Tibial artery (tissue), 4 donors: ENCODE measurements around the gene DSEL.

Experiments
- DNase-seq, 2 donors: peaks; one replicate each; pipeline ENCODE4 v3.0.0-alpha.2; 2019
- H3K27ac ChIP-seq, 2 donors: fragments of 200-600 bp; sonication (generic) in 1 of 2; 1 replicate in 1 of 2; 2 replicates in 1 of 2; pipeline ENCODE4 v1.5.1; 2018 to 2019; ENCODE audit warnings: mild to moderate bottlenecking in 1 of 2
- H3K27me3 ChIP-seq, 2 donors: fragments of 200-600 bp; sonication (generic) in 1 of 2; one replicate each; pipeline versions ENCODE4 v1.5.1 to v1.6.0; 2016 to 2019
- H3K36me3 ChIP-seq, 3 donors: fragments of 200-600 bp; sonication (generic) in 2 of 3; one replicate each; pipeline ENCODE4 v1.5.1; 2016 to 2019; ENCODE audit warnings: mild to moderate bottlenecking in 2 of 3
- H3K4me1 ChIP-seq, 4 donors: fragments of 200-600 bp; sonication (generic) in 2 of 4; 1 replicate in 3 of 4; 2 replicates in 1 of 4; pipeline ENCODE4 v1.5.1; 2016 to 2019
- H3K4me3 ChIP-seq, 2 donors: fragments of 200-600 bp; sonication (generic) in 1 of 2; 1 replicate in 1 of 2; 2 replicates in 1 of 2; pipeline ENCODE4 v1.5.1; 2018 to 2019; ENCODE audit warnings: mild to moderate bottlenecking in 2 of 2
- H3K9me3 ChIP-seq, 3 donors: fragments of 200-600 bp; sonication (generic) in 1 of 3; one replicate each; pipeline ENCODE4 v1.5.1; 2016 to 2019
- intact Hi-C: fragments of 100-400 bp; cut with DNase I; formaldehyde crosslinking; loops from one replicate; pipeline ENCODE4 v1.15.0; 2023; ENCODE audit warnings: low total_unique reads
- TF ChIP-seq, protein P1 (sequence below), 2 experiments: fragments of 200-600 bp in 1 of 2; fragments of 450-650 bp in 1 of 2; IDR thresholded peaks; one replicate each; pipeline ENCODE4 v1.5.1; 2017 to 2019; ENCODE audit warnings: antibody characterized with exemption in 2 of 2, mild to moderate bottlenecking in 1 of 2, moderate library complexity in 1 of 2

Gene DSEL

DNA sequence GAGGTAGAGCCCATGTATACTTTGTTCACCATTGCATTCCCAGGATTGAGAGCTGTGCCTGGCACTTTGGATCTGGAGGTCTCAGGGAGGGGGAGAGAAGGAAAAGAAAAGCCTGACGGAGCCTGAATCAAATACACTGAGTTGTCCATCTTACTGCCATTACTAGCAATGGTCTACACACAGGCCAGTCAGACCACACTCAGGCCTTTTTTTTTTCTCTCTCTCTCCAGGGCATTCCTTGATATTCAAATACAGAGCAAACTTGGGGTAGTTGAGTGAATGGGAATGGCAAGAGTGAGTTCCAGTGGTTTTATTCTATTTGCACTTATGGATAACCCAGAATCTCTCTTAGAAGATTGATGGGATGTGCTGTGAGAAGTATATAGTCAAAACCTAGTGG is 11.8 kb downstream of the DSEL start:
- TF ChIP-seq, protein P1, sequence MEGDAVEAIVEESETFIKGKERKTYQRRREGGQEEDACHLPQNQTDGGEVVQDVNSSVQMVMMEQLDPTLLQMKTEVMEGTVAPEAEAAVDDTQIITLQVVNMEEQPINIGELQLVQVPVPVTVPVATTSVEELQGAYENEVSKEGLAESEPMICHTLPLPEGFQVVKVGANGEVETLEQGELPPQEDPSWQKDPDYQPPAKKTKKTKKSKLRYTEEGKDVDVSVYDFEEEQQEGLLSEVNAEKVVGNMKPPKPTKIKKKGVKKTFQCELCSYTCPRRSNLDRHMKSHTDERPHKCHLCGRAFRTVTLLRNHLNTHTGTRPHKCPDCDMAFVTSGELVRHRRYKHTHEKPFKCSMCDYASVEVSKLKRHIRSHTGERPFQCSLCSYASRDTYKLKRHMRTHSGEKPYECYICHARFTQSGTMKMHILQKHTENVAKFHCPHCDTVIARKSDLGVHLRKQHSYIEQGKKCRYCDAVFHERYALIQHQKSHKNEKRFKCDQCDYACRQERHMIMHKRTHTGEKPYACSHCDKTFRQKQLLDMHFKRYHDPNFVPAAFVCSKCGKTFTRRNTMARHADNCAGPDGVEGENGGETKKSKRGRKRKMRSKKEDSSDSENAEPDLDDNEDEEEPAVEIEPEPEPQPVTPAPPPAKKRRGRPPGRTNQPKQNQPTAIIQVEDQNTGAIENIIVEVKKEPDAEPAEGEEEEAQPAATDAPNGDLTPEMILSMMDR (IDR thresholded peaks at IDR 0.05): no peak
- H3K4me1 ChIP-seq: no peaks in the 10 kb centered on the region
- no peaks in the 10 kb centered on the region for H3K27me3 ChIP-seq
- no peaks in the 10 kb centered on the region for H3K9me3 ChIP-seq
- no peak overlapping the region for H3K4me3 ChIP-seq
- no peak for DNase-seq
- no peak overlapping the region for H3K27ac ChIP-seq
- intact Hi-C loops: no loop called here
- H3K36me3 ChIP-seq: peaks cover 0 to 19% (median 8%) of the 10 kb centered on the region in 3 donors

DNA sequence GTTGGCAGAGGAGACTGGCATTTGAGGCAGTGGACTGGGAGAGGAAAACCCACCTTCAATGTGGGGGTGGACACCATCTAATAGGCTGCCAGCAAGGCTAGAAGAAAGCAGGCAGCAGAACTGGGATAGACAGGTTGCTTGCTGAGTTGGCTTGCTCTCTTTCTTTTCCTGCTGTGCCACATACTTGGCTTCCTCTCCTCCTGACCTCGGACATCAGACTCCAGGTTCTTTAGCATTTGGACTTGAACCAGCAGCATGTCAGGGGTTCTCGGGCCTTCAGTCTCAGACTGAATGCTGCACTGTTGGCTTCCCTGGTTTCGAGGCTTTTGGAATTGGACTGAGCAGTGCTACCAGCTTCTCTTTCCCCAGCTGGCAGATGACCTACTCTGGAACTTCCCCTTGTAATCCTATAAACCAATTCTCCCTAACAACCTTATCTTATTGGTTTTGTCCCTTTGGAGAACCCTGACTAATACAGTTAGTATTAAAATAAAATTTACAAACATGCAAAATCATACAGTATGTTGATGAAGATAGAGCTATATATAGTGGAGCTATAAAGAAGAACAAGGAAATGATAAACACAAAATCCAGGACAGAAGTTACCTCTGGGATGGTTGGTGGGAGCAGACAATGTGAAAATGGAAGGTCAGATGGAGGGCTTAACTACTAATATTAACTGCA is 15.9 kb downstream of the DSEL start:
- H3K4me3 ChIP-seq: no peak overlapping the region
- TF ChIP-seq, protein P1 (IDR thresholded peaks at IDR 0.05): no peak
- no peak for DNase-seq
- no peaks in the 10 kb centered on the region for H3K9me3 ChIP-seq
- H3K27me3 ChIP-seq: no peaks in the 10 kb centered on the region
- no peaks in the 10 kb centered on the region for H3K4me1 ChIP-seq
- no peaks in the 10 kb centered on the region for H3K36me3 ChIP-seq
- intact Hi-C loops: no loop called here
- H3K27ac ChIP-seq: no peak overlapping the region

DNA sequence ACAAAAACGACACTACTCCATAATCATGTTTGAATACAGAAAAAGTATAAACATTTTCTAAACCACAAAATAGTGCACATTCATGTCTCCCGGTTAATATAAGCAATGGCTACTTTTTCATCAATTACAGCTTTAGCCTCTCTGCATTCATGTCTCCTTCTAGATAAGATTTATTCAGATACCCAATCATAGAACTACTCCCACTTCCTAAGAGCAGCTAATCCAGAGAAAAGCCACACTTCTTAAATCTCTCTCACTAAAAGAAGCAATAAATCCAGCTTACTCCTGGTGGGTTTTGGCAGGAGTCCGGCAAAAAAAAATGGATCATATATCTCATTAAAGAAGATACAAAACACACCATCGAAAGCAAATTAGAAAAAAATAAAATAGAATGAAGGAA is 20.1 kb downstream of the DSEL start:
- H3K27ac ChIP-seq: no peak overlapping the region
- DNase-seq: no peak
- H3K4me1 ChIP-seq: no peaks in the 10 kb centered on the region
- no peak overlapping the region for H3K4me3 ChIP-seq
- TF ChIP-seq, protein P1 (IDR thresholded peaks at IDR 0.05): no peak
- H3K9me3 ChIP-seq: no peaks in the 10 kb centered on the region
- no peaks in the 10 kb centered on the region for H3K36me3 ChIP-seq
- intact Hi-C loops: no loop called here
- H3K27me3 ChIP-seq: no peaks in the 10 kb centered on the region

DNA sequence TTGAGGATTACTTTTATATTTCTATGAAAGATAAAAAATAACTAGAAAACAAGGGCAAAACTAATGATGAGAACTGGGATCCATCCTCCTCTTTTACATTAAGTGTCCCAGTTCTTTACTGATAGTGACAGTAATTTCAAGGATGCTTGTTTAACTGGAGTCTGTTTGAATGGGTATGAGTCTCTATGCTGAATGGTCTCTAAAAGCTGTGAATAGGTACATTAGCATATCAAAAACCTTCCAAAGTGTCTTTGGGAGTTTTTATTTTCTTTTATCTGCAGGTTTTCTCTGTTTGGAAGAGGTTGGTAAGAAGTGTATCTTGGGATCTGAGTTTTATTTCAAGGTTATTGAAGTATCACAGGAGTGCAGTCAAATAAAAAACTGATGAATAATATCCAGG is 30.0 kb downstream of the DSEL start:
- intact Hi-C loops: no loop called here
- Histone ChIP-seq H3K27ac (no peak overlapping the region), H3K36me3 (no peaks in the 10 kb centered on the region), H3K4me1 (peaks cover 0 to 9% (median 4%) of the 10 kb centered on the region in 4 donors), H3K27me3 (no peaks in the 10 kb centered on the region), H3K9me3 (no peaks in the 10 kb centered on the region), H3K4me3 (no peak overlapping the region)
- no peak for DNase-seq
- TF ChIP-seq, protein P1 (IDR thresholded peaks at IDR 0.05): no peak

DNA sequence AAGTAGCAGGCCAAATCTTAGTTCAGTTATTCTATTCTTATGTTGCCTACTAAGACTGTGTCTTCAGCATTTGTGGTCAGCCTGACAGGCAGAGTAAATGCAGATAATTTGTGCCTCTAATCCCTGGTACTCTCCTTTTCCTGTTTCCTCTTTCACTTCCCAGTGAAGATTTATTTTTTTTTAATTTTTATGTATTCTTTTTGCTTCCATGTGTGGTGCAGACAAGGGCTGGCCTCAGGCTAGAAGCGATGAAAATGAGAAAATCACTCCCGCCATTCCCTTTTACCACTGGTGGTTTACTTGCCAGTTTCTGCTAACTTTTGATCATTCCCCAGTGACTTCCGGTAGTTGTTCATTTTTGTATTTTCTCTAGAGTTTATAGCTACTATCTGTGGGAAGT is 30.9 kb downstream of the DSEL start:
- Histone ChIP-seq H3K27me3 (no peaks in the 10 kb centered on the region), H3K27ac (no peak overlapping the region), H3K36me3 (no peaks in the 10 kb centered on the region), H3K4me1 (peaks cover 0 to 9% (median 4%) of the 10 kb centered on the region in 4 donors), H3K4me3 (no peak overlapping the region), H3K9me3 (no peaks in the 10 kb centered on the region)
- DNase-seq: no peak
- TF ChIP-seq, protein P1 (IDR thresholded peaks at IDR 0.05): no peak
- intact Hi-C loops: no loop called here

DNA sequence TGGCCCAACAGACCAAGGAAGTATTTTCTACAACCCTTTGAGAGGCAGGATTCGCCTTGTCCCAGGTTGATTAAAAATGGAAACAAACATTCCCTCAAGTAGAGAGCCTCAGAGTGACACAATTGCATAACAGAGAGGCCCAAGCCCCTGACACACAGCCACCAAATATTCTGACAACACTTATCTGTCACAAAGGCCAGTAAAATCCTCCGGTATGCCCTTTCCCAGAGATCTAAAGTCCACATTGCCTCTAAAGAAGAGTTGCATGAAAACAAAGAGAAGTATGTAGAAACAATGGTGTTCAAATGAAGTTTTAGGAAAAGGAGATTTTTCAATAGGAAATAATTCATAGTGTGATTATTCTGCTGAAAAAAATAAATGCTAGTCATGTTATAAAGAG is 32.1 kb downstream of the DSEL start:
- intact Hi-C loops: no loop called here
- DNase-seq: no peak

More for the DNA sequence above, 32.1 kb downstream of the DSEL start:
- no peaks in the 10 kb centered on the region for H3K9me3 ChIP-seq
- TF ChIP-seq, protein P1 (IDR thresholded peaks at IDR 0.05): no peak
- H3K4me1 ChIP-seq: peaks cover 0 to 9% (median 4%) of the 10 kb centered on the region in 4 donors
- no peaks in the 10 kb centered on the region for H3K27me3 ChIP-seq
- H3K27ac ChIP-seq: no peak overlapping the region
- H3K4me3 ChIP-seq: no peak overlapping the region
- H3K36me3 ChIP-seq: no peaks in the 10 kb centered on the region
